HG02973 (cell line): Measurements from ENCODE around the gene CMSS1.
"Not testable (repeated sequence)": the region's sequence is repeated elsewhere in the genome, so short reads cannot be mapped to it uniquely, and the experiment has no call there.

Source experiments
- ATAC-seq: cut with Tn5 transposase; IDR thresholded peaks from one replicate; pipeline ENCODE4 v1.9.1; 2021; ENCODE audit warnings: moderate library complexity; ENCODE audit not compliant: unreplicated experiment

CMSS1 gene

DNA sequence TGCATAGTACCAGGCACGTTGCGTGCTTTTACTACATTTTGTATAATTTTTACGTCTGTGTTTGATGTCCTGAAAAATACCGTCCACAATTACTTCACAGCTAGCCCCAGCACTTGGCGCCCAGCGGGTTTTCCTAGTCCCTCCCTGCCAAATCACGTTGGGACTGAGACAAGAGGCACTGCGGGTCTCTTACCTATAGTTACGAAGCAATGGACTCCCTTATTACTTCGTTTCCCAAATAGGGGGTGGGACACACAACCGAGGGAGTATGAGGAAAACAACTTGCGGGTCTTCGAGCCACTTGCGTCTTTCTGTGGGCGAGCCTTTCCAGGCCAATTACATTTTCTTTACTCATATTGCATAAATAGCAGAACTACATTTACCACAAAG lies 620 bp upstream of the CMSS1 start:
- ATAC-seq = no peak

DNA sequence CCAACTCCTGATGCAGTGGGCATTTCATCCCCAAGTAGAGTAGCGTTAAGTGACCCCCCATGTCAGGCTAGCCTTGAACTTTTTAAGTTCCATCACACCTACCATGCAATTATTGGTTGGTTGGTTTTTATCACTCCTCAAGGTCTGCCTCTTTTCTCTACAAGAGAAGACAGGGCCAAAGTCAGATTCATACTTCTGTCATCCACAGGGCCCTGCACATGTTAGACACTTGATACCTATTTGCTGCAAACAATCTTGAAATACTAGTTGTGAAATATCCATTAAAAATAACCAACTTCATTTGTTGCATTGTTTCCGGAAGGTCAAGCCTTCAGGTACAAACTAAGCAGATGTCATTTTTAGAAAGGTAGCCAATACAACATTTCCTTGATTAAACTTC lies 1.2 kb downstream of the CMSS1 start:
- no peak for ATAC-seq

DNA sequence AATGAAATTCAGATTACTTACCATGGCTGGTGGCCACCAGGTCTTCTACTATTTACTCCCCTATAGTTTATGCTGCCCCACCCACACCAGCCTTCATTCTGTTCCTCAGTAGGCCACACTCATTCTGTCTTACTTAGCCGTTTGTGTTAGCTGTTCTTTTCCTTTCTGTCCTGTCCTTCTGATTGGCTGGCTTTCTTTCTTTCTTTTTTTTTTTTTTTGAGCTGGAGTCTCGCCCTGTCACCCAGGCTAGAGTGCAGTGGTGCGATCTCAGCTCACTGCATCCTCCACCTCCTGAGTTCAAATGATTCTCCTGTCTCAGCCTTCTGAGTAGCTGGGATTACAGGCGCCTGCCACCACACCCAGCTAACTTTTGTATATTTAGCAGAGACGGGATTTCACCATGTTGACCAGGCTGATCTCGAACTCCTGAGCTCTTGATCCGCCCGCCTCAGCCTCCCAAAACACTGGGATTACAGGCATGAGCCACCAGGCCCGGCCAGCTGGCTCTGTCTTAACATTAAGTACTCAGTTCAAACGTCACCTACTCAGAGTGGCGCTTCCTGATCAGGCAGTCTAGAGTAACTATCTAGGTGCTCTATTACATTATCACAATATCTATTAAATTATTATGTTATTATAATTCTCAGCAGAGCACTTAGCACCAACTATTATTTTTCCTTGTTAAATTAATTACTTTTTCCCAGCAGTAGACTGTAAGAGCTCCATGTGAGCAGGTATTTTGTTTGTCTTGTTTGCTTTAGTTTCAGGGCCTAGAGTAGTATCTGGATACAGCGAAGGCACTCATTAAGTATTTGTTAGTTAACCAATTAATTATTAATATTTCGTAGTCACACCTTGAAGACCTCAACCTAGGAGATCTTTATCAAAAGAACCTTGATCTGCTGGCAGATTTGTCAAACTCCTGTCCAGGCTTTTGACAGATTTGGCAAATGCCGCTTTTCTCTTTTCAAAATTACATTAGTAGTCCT lies 6.4 kb downstream of the CMSS1 start:
- ATAC-seq = no peak

DNA sequence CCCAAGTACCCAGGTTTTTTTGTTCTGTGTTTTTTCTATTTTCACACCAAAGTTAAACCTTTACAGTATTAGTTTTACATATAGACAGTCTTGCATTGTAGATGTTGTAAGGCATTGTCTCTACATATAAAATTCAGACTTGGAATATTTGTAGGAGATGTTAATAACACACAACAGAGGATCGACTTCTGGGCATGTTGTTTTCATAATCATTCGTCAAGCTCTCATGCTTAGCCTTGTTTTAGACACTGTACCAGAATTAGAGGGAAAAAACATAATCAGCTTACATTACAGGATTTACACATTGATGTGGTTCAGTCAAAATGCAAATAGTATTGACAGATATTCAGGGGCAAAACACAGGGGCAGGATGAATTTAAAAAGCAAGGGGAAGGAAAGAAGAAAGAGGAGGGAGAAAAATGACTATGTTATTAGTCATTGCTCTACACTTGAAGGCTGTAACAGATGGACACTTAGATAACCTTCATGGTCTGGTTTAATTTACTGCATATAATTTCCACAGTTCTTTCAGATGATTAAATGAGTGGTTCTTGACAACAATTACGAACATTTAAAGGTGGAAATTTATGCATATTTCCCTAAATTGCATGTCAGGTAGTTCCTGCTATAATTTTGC lies 7.5 kb downstream of the CMSS1 start:
- no peak for ATAC-seq

DNA sequence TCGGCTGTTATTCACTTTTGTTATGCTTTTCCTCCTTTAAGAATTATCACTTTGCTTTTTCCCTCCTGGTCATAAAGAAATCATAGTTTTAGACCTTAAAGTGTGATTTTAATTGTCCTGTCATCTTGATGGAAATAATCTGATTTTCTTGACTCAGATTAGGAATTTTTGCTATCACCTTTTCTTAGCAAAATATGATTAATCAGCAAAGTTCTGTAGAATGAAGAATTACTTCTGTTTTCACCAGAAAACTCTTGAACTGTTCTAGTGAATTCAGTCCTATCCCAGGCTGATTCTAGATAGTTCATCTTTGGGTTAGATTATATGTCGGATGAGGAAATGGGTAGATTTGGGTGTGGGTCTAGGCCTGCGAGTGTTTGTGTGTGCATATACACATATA lies 12.2 kb downstream of the CMSS1 start:
- ATAC-seq = no peak

DNA sequence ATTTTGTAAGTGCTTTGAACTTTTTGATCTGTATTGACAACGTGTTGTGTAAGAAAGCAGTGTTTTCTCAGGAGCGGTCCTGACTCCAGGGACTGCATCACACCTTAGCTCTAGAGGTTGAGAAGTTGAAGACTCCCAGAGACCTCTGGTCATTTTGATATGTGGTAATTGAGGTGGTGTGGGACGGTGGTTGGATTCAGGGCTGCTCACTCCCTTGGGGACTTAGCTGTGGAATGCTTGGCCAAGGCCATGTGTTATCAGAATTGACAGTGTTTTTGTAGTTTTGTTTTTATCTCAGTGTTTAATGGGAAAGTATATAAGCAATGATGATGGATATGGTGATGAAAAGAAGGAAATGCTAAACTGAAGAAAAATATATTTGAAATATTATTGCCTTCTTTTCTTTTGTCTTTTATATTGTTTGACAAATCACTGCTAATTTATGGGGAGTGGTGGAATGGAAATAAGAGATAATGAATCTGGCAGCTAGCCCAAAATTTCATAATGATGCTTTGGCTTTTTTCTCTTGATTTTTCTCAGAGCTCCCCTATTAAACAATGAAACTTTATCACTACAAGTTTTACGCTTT lies 16.0 kb downstream of the CMSS1 start:
- no peak for ATAC-seq

DNA sequence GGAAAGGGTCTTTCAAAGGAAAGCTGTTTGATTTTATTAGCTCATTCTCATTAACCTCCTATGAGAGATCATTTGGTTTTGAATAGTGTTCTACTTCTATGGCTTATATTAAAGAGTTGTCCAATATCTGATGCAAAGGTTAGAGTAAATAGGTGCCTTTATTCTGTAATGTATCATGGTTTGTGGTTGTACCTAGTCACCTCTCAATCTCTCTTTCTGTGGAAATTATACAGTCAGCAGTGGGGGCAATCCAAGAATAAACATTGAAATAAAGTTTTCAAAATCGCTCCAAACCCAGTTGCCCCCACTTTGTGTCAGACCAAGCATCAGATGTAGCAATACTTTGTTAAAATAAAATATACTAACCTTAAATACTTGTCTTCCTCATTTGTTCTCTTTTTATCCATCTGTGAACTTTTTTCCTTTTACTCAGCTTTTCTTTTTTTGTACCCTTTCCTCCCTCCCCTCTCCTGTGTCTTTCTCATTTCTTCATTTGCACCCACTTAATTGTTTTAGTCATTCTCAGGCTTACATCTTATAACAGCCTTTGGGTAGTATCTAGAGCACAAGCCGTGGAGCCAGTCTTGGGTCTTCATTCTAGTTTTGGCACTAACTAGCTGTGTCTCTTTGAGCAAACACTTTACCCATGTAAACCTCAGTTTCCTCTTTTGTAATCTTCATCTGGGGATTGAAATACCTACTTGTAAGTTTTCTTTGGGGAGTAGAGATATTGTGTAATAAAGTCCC lies 16.7 kb downstream of the CMSS1 start:
- ATAC-seq = no peak

DNA sequence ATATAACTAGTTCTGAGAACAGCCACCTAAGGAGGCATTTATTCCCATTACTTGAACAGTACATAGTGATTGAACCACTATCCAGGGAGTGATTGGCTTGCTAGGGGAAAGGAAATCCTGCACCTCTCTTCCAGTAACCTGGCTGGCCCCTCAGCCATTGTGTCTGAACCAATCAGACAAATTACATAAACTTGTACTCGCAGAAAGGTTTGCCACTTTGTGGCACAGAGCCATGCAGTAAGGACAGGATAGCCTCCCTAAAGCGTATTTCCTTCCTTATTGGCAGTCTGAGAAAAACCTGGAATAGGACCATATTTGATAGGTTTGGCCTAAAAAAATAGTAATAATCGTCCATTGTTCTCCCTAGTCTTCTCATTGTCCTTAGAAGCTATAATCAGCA lies 19.0 kb downstream of the CMSS1 start:
- no peak for ATAC-seq

DNA sequence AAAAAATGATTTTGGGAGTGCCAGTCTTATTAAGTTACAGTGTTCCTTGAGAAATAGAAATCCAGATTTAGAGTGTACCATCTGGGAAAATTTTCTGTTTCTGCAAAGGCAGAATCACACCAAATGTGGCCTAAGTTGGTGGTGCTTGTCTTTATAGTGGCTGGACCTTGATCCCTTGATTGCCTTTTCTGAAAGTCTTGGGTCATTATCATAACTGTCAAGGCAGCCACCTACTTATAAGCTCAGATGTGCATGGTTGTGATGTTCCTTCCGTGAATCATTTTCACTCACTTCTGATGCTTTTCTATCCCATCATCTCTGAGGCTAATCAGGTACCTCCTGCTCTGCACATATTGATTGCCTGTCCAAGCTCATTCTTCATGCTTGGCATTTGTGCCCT lies 20.1 kb downstream of the CMSS1 start:
- ATAC-seq = no peak

DNA sequence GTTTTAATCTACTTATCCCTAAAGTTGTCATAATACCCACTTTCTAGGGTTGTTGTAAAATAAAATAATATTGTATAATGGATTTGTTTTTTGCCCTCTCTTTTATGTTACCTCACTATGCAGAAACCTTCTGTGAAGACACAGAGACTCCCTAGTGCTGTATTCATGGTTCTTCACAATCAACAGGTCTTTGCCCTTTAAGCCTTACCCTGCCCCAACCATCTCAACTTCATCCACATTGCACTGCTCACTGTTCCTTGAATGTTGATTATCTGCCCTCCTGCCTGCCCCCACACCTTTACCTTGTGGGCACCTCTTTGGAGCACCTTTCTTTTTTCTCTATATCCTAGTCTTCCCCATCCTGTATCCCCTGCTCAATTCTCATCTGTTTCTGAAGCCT lies 21.1 kb downstream of the CMSS1 start:
- ATAC-seq = no peak

DNA sequence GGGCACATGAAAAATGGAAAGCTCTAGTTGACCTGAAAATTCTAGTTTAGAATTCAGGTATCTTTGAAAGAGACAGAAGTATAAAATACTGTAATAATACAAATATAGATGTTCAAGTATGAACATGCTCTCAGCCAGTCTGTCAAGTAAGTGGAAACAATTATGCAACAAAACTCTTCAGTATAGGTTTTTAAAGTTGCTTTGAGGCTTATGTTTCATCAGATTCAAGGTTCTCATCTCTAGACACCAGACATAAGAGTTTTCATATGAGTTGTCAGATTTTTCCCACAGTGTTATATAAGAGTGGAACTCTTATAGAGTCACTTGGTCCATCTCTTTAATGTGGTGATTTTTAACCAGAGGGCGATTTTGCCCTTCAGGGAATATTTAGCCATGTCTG lies 22.0 kb downstream of the CMSS1 start:
- no peak for ATAC-seq

DNA sequence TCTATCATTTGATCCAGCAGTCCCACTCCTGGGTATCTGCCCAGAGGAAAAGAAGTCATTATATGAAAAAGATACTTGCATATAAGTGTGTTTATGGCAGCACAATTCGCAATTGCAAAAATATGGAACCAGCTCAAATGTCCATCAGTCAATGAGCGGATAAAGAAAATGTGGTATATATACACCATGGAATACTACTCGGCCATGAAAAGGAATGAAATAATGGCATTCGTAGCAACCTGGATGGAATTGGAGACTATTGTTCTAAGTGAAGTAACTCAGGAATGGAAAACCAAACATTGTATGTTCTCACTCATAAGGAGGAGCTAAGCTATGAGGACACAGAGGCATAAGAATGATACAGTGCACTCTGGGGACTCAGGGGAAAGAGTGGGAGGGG lies 24.3 kb downstream of the CMSS1 start:
- ATAC-seq = not testable (repeated sequence)

DNA sequence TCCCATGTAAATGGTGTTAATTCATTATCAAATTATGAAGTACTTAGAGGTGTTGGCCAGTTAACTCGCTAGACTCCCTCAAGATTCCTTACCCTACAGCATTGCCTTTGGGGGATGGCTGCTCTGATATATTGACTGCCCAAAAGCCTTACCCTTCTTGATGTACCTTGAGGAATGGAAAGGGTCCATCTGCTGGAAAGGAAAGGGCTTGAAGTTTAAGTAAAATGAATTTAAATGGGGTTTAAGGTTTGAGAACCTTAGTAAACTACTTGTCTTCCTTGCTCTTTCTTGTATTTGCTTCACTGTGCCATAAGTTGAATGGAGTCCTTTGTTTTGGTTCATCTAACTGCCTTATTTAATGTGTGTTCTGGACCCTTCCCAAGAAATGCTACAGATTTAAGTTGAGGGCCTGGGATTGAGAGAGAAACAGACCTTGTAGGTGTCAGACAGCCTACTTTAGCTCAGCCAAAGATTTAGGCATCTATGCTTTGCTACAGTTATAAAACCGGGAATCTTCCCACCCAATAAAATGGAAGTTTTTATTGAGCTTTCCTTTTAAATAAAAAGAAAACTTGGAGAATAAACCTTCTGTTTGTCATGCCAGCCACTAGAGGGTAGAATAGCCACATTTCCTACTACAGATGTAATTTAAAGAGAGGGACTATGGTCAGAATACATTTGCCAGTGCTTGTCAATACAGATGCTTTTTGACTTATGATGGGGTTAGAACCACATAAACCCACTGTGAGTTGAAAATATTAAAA lies 25.3 kb downstream of the CMSS1 start:
- no peak for ATAC-seq

DNA sequence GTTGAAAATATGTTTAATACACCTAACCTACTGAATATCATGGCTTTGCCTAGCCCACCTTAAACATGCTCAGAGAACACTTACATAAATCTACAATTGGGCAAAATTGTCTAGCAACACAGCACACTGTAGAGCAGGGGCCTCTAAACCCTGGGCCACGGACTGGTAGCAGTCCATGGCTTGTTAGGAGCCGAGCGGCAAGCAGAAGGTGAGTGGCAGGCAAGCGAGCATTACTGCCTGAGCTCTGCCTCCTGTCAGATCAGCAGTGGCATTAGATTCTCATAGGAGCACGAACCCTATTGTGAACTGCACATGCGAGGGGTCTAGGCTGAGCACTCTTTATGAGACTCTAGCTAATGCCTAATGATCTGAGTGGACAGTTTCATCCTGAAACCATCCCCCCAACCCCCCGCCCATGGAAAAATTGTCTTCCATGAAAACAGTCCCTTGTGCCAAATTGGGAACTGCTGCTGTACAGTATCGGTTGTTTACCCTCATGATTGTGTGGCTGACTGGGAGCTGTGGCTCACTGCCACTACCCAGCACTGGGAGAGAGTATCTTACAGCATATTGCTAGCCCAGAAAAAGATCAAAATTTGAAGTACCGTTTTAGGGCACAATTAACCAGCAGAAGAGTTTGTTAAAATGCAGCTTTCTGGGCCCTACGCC lies 26.1 kb downstream of the CMSS1 start:
- ATAC-seq = no peak

DNA sequence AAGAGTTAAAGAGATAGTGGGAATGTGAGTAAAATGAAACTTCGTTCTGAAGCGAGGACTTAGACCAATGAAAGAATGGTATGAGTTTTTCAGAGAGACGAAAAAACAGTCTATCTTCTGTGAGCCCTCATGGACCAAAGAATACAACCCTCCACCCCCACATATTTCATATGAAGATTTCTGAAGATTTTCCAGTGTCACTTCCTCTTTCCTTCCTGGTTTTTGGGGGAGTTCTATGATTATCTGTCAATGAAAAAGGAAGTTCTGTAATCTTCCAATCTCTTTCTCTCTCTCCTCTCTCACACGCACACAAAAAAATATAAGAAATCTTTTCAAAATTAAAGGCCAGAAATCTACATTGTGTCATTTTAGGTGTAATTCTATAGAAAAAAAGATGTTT lies 27.7 kb downstream of the CMSS1 start:
- ATAC-seq = no peak

DNA sequence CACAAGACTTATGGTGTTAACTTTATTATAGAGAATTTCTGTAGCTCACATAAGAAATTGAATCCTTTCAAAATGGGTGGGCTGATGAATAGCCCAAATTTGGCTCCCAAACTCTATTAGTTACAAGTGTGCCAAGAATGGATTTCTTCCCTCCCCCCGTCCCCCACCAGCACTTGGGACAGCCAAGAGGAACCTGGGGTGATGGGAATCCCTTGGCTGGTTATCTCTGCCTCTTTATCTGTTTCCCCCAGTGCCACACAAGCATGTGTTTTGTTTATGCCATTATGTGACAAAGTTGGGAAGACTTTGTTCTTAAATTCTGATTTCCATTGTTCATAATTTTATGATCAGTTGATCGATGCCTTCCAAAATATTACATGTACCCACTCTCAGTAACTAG lies 28.3 kb downstream of the CMSS1 start:
- no peak for ATAC-seq

DNA sequence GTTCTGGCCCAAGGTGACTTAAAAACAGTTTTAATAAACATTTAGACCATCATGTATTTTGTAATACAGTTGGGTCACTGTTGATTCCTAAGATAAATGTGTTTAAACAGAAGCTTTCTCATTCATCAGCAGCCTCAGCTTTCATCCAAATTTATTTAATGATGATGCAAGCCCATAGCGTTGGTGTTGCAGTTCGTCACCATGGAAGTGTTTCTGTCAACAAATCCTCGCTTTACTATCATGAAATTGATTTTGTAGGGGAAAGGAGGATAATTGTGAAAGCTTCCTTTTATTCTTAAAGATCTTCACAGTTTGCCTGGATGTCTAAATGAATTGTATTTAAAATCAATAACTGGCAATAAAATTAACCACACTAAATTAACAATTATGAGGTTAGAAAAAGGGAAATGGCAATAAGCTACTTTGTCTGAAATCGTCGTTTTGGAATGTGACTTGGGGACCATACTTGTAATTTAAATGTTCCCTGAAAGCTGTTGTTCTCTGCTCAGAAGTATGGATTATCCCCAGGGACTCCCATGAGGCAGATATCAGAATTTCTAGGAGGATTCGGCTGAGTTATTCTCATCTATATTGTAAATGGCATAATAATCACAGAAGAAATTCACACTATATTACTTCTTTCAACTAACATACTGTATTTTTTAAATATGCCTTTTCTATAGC lies 29.0 kb downstream of the CMSS1 start:
- ATAC-seq = no peak

DNA sequence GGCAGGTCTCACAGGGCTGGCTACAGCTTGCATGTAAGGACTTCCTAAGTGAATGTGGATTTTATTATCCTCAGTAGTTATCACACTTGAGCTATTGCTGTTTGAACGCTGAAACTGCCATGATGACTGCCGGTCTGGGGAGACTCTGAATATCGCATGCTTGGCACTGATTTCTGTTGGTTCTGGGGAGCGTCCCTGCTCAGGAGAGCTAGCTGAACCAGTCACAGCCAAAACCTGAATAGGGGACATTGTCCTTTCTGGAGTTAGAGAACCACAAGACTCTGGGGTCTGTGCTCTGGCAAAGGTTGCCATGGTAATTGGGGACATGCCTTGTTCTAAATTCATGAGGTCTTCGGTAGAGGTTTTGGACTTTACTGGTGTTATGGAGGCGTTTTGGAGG lies 30.8 kb downstream of the CMSS1 start:
- no peak for ATAC-seq

DNA sequence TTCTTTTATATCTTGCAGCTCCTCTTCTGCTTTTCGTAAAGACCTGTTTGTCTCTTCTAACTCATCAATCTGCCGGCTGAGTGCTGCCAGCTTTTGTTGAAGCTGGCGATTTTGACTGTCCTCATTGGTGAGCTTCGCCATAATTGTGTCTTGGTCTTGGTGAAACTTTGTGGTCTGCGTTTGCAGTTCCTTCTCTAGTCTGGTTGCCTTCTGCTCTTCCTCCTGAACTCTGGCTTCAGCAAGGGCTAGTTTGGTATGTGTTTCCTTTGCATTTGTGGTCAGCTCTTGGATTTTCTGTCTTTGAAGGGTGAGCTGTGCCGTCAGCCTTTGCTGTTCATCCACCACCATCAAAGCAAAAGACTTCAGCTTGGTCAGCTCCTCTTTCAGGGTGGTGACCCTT lies 32.9 kb downstream of the CMSS1 start:
- no peak for ATAC-seq

DNA sequence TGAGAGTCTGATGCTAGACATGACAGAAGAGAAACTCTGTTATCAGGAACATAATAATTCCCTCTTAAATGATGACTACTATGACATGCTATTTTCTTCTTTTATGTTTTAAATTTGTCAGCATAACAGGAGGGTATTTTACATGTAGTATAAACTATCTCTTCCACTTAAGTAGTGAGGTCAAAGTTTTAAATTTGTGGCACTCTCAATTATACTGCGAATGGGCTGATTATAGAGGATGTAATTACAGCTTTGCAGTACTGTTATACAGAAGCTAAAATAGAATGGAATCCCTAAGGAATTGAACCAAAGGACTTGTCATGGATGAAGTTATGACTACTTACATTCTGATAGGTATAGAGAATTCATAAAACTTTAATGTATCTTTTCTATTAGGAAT lies 34.3 kb downstream of the CMSS1 start:
- ATAC-seq = no peak
